Embryonic facial prominence (tissue), 1 donor: Measurements from ENCODE around the gene HLA-DRB1.
"Not testable (repeated sequence)": the region's sequence is repeated elsewhere in the genome, so short reads cannot be mapped to it uniquely, and the experiment has no call there.

Source experiments
- DNase-seq: peaks from one replicate; pipeline ENCODE4 v3.0.0-alpha.2; 2016; ENCODE audit errors: extremely low spot score

The HLA-DRB1 gene

DNA sequence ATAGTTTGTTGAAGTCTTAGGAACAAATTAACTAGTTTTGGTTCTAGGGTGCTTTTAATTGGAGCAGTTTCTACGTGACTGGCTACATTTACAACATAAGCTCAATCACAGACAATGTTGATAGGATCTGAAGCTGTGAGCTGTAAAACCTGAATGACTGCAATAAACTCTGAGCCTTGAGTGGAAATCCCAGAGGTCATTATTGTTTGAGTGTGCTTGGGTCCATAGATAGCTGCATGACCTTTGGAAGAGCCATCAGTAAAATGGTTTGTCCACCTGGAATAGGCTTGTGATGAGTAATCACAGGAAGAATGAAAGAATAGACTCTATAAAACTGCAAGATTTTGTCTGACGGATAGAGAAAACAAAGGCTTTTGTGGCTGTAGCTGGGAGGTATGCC is 26.7 kb downstream of the HLA-DRB1 start:
- DNase-seq = no peak

DNA sequence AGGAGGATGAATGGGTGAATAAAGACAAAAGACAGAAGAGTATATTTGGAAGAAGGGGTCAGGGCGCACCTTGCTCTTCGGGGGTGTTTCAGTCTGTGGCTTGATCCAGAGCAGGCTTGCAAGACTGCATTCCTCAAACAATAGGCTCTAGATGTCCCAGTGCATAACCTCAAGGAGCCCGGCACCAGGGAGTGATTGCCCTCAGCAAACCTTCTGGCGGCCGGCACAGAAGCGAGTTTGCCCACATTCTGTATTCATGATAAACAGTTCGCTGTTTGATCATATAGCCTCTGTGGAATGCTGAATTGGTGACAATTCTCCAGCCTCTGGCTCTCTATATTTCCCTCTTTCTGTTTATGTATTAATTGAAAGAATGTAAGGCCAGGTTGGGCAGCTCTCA is 29.9 kb downstream of the HLA-DRB1 start:
- no peak for DNase-seq

GRCh38 chr6:32558426-32559057 is 31.1 kb downstream of the HLA-DRB1 start:
- DNase-seq = no peak

GRCh38 chr6:32554116-32554965 is 35.3 kb downstream of the HLA-DRB1 start:
- DNase-seq = no peak

- no peak for DNase-seq
Observed at GRCh38 chr6:32553037-32553742, 36.5 kb downstream of the HLA-DRB1 start.

DNA sequence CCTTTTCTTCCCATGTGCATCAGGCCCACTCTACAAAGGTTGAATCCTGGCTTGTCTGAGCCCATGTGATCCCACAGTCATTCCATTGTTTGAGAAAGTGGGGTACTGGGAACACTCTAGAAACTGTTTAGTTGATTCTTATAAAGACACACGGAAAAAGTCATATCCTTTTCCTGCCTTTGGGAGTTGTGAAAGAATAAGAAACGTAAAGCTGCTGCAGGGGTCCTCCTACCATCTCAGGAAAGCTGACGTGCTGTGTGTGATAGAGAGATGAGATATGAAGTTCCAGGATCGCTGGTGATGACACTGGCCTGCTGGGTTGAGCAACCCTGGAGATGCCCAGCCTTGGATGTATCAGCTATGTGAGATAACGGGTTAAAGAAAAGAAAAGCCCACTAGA is 38.2 kb downstream of the HLA-DRB1 start:
- no peak for DNase-seq

DNA sequence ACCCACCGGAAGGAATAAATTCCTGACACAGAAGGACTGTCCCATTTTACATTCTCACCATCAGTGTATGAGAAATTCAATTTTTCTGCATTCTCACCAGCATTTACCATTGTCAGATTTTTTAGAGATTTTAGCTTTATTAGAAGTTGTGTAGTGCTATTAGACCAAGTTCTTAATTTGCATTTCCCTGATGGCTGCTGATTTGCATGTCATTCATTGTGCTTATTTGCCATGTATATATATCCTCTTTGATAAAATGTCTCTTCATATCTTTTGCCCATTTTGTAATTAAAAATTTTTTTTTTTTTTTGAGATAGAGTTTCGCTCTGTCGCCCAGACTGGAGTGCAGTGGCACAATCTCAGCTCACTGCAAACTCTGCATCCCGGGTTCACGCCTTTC is 49.8 kb downstream of the HLA-DRB1 start:
- DNase-seq = no peak

DNA sequence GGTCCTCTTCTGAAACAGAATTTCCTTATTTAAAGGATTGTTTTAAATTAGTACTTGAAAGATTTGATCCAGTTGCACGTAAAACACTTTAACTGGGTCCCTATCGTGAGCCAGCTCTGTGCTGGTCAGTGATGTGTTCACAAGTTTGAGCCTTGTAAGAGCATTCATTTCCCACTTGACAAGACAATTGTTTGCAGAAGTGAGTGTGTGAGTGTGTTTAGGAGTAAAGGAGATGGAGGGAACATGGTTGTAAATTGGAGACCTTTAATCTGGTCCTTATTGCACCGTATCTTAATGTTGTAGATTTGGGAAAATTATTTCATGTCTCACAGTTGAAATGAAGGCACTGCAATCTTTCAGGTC is 59.2 kb downstream of the HLA-DRB1 start:
- not testable (repeated sequence) for DNase-seq

GRCh38 chr6:32529697-32530430 is 59.8 kb downstream of the HLA-DRB1 start, which contains the start of gene HLA-DRB5:
Gene HLA-DRB5 (minus strand): TSS chr6:32530287. CDS start chr6:32530224, 63 bp downstream.
- no peak for DNase-seq
